ENCODE data around the gene GUCY2D.

DNA sequence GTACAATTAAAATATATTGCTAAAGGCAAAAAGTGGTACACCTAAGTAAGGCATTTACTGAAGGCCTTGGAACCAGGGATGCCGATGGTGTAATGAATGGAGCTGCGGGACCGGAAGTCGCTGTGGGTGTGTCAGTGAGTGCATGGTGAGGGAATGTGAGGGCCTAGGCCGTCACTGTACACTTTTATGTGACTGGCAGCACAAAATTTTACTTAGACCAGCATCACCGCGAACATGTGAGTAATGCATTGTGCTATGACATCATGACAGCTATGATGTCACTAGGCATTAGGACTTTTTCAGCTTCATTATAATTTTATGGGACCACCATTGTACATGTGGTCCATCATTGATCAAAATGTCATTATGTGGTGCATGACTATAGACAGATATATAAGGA lies 51.2 kb downstream of the GUCY2D start:
- TF ChIP-seq, protein P1, sequence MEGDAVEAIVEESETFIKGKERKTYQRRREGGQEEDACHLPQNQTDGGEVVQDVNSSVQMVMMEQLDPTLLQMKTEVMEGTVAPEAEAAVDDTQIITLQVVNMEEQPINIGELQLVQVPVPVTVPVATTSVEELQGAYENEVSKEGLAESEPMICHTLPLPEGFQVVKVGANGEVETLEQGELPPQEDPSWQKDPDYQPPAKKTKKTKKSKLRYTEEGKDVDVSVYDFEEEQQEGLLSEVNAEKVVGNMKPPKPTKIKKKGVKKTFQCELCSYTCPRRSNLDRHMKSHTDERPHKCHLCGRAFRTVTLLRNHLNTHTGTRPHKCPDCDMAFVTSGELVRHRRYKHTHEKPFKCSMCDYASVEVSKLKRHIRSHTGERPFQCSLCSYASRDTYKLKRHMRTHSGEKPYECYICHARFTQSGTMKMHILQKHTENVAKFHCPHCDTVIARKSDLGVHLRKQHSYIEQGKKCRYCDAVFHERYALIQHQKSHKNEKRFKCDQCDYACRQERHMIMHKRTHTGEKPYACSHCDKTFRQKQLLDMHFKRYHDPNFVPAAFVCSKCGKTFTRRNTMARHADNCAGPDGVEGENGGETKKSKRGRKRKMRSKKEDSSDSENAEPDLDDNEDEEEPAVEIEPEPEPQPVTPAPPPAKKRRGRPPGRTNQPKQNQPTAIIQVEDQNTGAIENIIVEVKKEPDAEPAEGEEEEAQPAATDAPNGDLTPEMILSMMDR (optimal IDR thresholded peaks at IDR 0.05 in 1 of 3, IDR thresholded peaks at IDR 0.05 in 1 of 3, conservative IDR thresholded peaks at IDR 0.05 in 1 of 3; ENCODE audit: extremely low read depth in 1 of 3, insufficient read depth in 2 of 3, low read length in 3 of 3) = no peak
- TF ChIP-seq EZH2 (IDR thresholded peaks at IDR 0.05; ENCODE audit: low read length) = no peak

Measured in keratinocyte (primary cell).